Small intestine (tissue), 7 donors: Measurements from ENCODE around the gene SGSM1. TPM values are rescaled to one million over a fixed set of nuclear protein-coding genes. Genes with fewer than 3 reads are reported as not detected.
"Not testable (repeated sequence)": the region's sequence is repeated elsewhere in the genome, so short reads cannot be mapped to it uniquely, and the experiment has no call there.

Source experiments
- DNase-seq, 2 donors: peaks; one replicate each; pipeline versions ENCODE4 v3.0.0 to v3.0.0-alpha.2; 2013
- FAIRE-seq: peaks from 2 replicates; lab custom pipeline; 2012; peaks lifted over from hg19 to GRCh38; lab: Jason Lieb, UNC
- H3K27ac ChIP-seq, 3 donors: one replicate each; pipeline ENCODE4 v1.5.1; 2013; ENCODE audit warnings: low read length in 2 of 3, mild to moderate bottlenecking in 2 of 3, control low read depth in 1 of 3, inconsistent platforms in 1 of 3, low read depth in 1 of 3, moderate library complexity in 1 of 3
- H3K27me3 ChIP-seq, 3 donors: one replicate each; pipeline ENCODE4 v1.6.1; 2013; ENCODE audit warnings: low read length in 3 of 3, inconsistent platforms in 1 of 3; ENCODE audit not compliant: control insufficient read depth in 3 of 3, insufficient read depth in 3 of 3
- H3K36me3 ChIP-seq, 3 donors: one replicate each; pipeline ENCODE4 v1.6.1; 2013; ENCODE audit warnings: low read length in 3 of 3, inconsistent platforms in 1 of 3, low read depth in 1 of 3, mild to moderate bottlenecking in 1 of 3, moderate library complexity in 1 of 3; ENCODE audit not compliant: control insufficient read depth in 3 of 3, insufficient read depth in 2 of 3
- H3K4me1 ChIP-seq, 3 donors: one replicate each; pipeline ENCODE4 v1.6.1; 2013; ENCODE audit warnings: low read length in 2 of 3, inconsistent platforms in 1 of 3, low read depth in 1 of 3, mild to moderate bottlenecking in 1 of 3, moderate library complexity in 1 of 3; ENCODE audit not compliant: control insufficient read depth in 3 of 3, insufficient read depth in 2 of 3
- H3K4me3 ChIP-seq, 3 donors: one replicate each; pipeline ENCODE4 v1.5.1; 2013; ENCODE audit warnings: low read length in 3 of 3, control low read depth in 1 of 3, inconsistent platforms in 1 of 3, low read depth in 1 of 3, mild to moderate bottlenecking in 1 of 3, moderate library complexity in 1 of 3
- H3K9me3 ChIP-seq, 2 donors: one replicate each; pipeline ENCODE4 v1.6.1; 2013; ENCODE audit warnings: low read depth in 1 of 2, low read length in 1 of 2; ENCODE audit not compliant: control insufficient read depth in 2 of 2, insufficient read depth in 1 of 2
- WGBS, 3 donors: extraction: QIAGEN DNeasy Blood & Tissue Kit; methylation state at CpG; one replicate each; pipeline ENCODE4 v1.1.7; 2013; 5-methylcytosine and 5-hydroxymethylcytosine counted together
- polyA plus RNA-seq, 4 donors: library from polyadenylated mRNA; stranded (reverse) in 3 of 4; unstranded in 1 of 4; fragments of 200-250 nt in 3 of 4; fragments of 120-200 nt in 1 of 4; gene quantifications; one replicate each; pipeline versions ENCODE4 v1.2.1 to v1.2.3, GENCODE V29; 2013
- donor health status: healthy with polysubstance abuse.
- donor health status: control.
- donor health status: control.
- donor health status: Bipolar disorder and iron deficiency.
- donor health status: healthy.

SGSM1 gene
- polyA plus RNA-seq, 4 donors, result 0.27 to 11.0 (median 2.2) TPM; not detected in 1

- H3K36me3 ChIP-seq, result peaks cover 0 to 4% (median 0%) of the 10 kb centered on the region in 3 donors
- H3K4me3 ChIP-seq, result no peak overlapping the region
- peaks cover 0 to 2% (median 0%) of the 10 kb centered on the region in 3 donors for H3K27me3 ChIP-seq
- no peaks in the 10 kb centered on the region for H3K9me3 ChIP-seq
- peak overlapping the region in 1 of 3 donors; percentile 62 for H3K27ac ChIP-seq
- peaks cover 0 to 16% (median 0%) of the 10 kb centered on the region in 3 donors for H3K4me1 ChIP-seq
- no peak for FAIRE-seq
- WGBS, 3 donors, result 54 to 76% (median 58%) methylated on average over 7 of the region's 7 CpGs
- peak in 1 of 2 donors; percentile 13 for DNase-seq
Measured at GRCh38 chr22:24826710-24827285, 20.8 kb downstream of the SGSM1 start.

GRCh38 chr22:24827296-24827695, 21.3 kb downstream of the SGSM1 start:
- H3K9me3 ChIP-seq, result no peaks in the 10 kb centered on the region
- H3K4me1 ChIP-seq, result peaks cover 0 to 16% (median 0%) of the 10 kb centered on the region in 3 donors
- peak overlapping the region in 2 of 3 donors; percentile 27 to 62 for H3K27ac ChIP-seq
- no peak overlapping the region for H3K4me3 ChIP-seq
- DNase-seq (peak; percentile 64 to 85), FAIRE-seq (no peak)
- WGBS, 3 donors, result 18 to 63% (median 35%) methylated on average over 9 of the region's 9 CpGs
- H3K27me3 ChIP-seq, result peaks cover 0 to 2% (median 0%) of the 10 kb centered on the region in 3 donors
- peaks cover 0 to 4% (median 0%) of the 10 kb centered on the region in 3 donors for H3K36me3 ChIP-seq

GRCh38 chr22:24830205-24830979, 24.4 kb downstream of the SGSM1 start:
- H3K27me3 ChIP-seq, result peaks cover 0 to 2% (median 0%) of the 10 kb centered on the region in 3 donors
- H3K4me3 ChIP-seq, result no peak overlapping the region
- DNase-seq, result no peak
- no peak for FAIRE-seq
- no peak overlapping the region for H3K27ac ChIP-seq
- peaks cover 0 to 5% (median 0%) of the 10 kb centered on the region in 3 donors for H3K36me3 ChIP-seq
- peaks cover 0 to 16% (median 0%) of the 10 kb centered on the region in 3 donors for H3K4me1 ChIP-seq
- no peaks in the 10 kb centered on the region for H3K9me3 ChIP-seq
- WGBS, 3 donors, result 49 to 51% (median 50%) methylated on average over 7 of the region's 7 CpGs

- Histone ChIP-seq H3K36me3 (peaks cover 0 to 5% (median 0%) of the 10 kb centered on the region in 3 donors), H3K4me1 (peaks cover 0 to 13% (median 0%) of the 10 kb centered on the region in 3 donors), H3K27me3 (peaks cover 0 to 2% (median 0%) of the 10 kb centered on the region in 3 donors), H3K9me3 (no peaks in the 10 kb centered on the region), H3K27ac (no peak overlapping the region), H3K4me3 (no peak overlapping the region)
- FAIRE-seq (no peak), DNase-seq (no peak)
- 73 to 80% (median 75%) methylated on average over 10 of the region's 10 CpGs for WGBS, 3 donors
Measured at GRCh38 chr22:24831687-24832086, 25.7 kb downstream of the SGSM1 start.

GRCh38 chr22:24833881-24834495, 28.0 kb downstream of the SGSM1 start:
- Histone ChIP-seq H3K27ac (no peak overlapping the region), H3K27me3 (peaks cover 0 to 2% (median 0%) of the 10 kb centered on the region in 3 donors), H3K9me3 (no peaks in the 10 kb centered on the region), H3K36me3 (peaks cover 0 to 7% (median 0%) of the 10 kb centered on the region in 3 donors), H3K4me3 (no peak overlapping the region), H3K4me1 (no peaks in the 10 kb centered on the region)
- FAIRE-seq (no peak), DNase-seq (no peak)
- WGBS, 3 donors, result 79 to 89% (median 85%) methylated on average over 8 of the region's 8 CpGs

GRCh38 chr22:24834845-24835570, 29.0 kb downstream of the SGSM1 start:
- peak; percentile 43 to 45 for DNase-seq
- 60 to 71% (median 69%) methylated on average over 13 of the region's 13 CpGs for WGBS, 3 donors
- Histone ChIP-seq H3K27me3 (peaks cover 0 to 2% (median 0%) of the 10 kb centered on the region in 3 donors), H3K9me3 (no peaks in the 10 kb centered on the region), H3K27ac (no peak overlapping the region), H3K4me3 (no peak overlapping the region), H3K36me3 (peaks cover 0 to 8% (median 0%) of the 10 kb centered on the region in 3 donors), H3K4me1 (no peaks in the 10 kb centered on the region)
- FAIRE-seq, result no peak

- Histone ChIP-seq H3K27me3 (no peaks in the 10 kb centered on the region), H3K4me3 (no peak overlapping the region), H3K36me3 (peaks cover 0 to 8% (median 0%) of the 10 kb centered on the region in 3 donors), H3K9me3 (no peaks in the 10 kb centered on the region), H3K27ac (no peak overlapping the region), H3K4me1 (no peaks in the 10 kb centered on the region)
- DNase-seq, result no peak
- WGBS, 3 donors, result 25 to 58% (median 26%) methylated on average over 1 of the region's 1 CpG
- no peak for FAIRE-seq
Measured at GRCh38 chr22:24836282-24836681, 30.3 kb downstream of the SGSM1 start.

- not testable (repeated sequence) for DNase-seq, H3K36me3 ChIP-seq, H3K4me1 ChIP-seq, H3K27me3 ChIP-seq, FAIRE-seq, H3K9me3 ChIP-seq, H3K27ac ChIP-seq, H3K4me3 ChIP-seq
- WGBS, 3 donors, result 67 to 92% (median 78%) methylated on average over 1 to 4 of the region's 8 CpGs
Measured at GRCh38 chr22:24837517-24837916, 31.5 kb downstream of the SGSM1 start.
